Sigmoid colon (tissue), 7 donors: ENCODE data around the gene IGSF21. TPM values are rescaled to one million over a fixed set of nuclear protein-coding genes. Genes with fewer than 3 reads are reported as not detected.

ENCODE experiments used
- DNase-seq: peaks from one replicate; pipeline ENCODE4 v3.0.0-alpha.2; 2019
- H3K27ac ChIP-seq, 4 donors: fragments of 200-600 bp; sonication (generic); one replicate each; pipeline ENCODE4 v1.5.1; 2016 to 2019; ENCODE audit warnings: mild to moderate bottlenecking in 1 of 4
- H3K27me3 ChIP-seq, 3 donors: fragments of 200-600 bp; sonication (generic); one replicate each; pipeline ENCODE4 v1.5.1; 2019; ENCODE audit warnings: mild to moderate bottlenecking in 1 of 3
- H3K36me3 ChIP-seq, 4 donors: fragments of 200-600 bp; sonication (generic); one replicate each; pipeline ENCODE4 v1.5.1; 2016 to 2019
- H3K4me1 ChIP-seq, 4 donors: fragments of 200-600 bp; sonication (generic); one replicate each; pipeline ENCODE4 v1.5.1; 2017 to 2019
- H3K4me3 ChIP-seq, 4 donors: fragments of 200-600 bp; sonication (generic); one replicate each; pipeline ENCODE4 v1.5.1; 2017 to 2019; ENCODE audit warnings: mild to moderate bottlenecking in 2 of 4, moderate library complexity in 1 of 4
- H3K9me3 ChIP-seq, 4 donors: fragments of 200-600 bp in 3 of 4; sonication (generic) in 3 of 4; one replicate each; pipeline versions ENCODE4 v1.5.1 to v1.6.1; 2013 to 2019
- CTCF ChIP-seq, 4 experiments: fragments of 450-650 bp in 3 of 4; fragments of 200-600 bp in 1 of 4; IDR thresholded peaks; one replicate each; pipeline ENCODE4 v1.5.1; 2016 to 2019; ENCODE audit warnings: antibody characterized with exemption in 4 of 4, mild to moderate bottlenecking in 3 of 4, moderate library complexity in 2 of 4
- EP300 ChIP-seq, 4 donors: sonication (generic); formaldehyde crosslinking; IDR thresholded peaks; one replicate each; pipeline ENCODE4 v1.6.1; 2017; ENCODE audit warnings: antibody characterized with exemption in 4 of 4
- POLR2A ChIP-seq, 2 donors: fragments of 450-650 bp; IDR thresholded peaks; one replicate each; pipeline ENCODE4 v1.6.1; 2016; ENCODE audit warnings: antibody characterized with exemption in 2 of 2, mild to moderate bottlenecking in 2 of 2, moderate library complexity in 2 of 2
- POLR2AphosphoS5 ChIP-seq, 4 donors: sonication (generic); formaldehyde crosslinking; IDR thresholded peaks; one replicate each; pipeline ENCODE4 v1.6.1; 2017; ENCODE audit warnings: antibody characterized with exemption in 4 of 4
- WGBS, 2 donors: extraction: QIAGEN DNeasy Blood & Tissue Kit; methylation state at CpG; one replicate each; pipeline ENCODE4 v1.1.7; 2013; 5-methylcytosine and 5-hydroxymethylcytosine counted together
- intact Hi-C: fragments of 100-400 bp; cut with DNase I; formaldehyde crosslinking; loops from one replicate; pipeline ENCODE4 v1.15.1; 2023
- polyA plus RNA-seq, 3 donors: library from polyadenylated mRNA; stranded (reverse); fragments of 200-250 nt; gene quantifications; one replicate each; pipeline ENCODE4 v1.2.3, GENCODE V29; 2013
- total RNA-seq, 4 donors: library from RNA; depleted of rRNA; stranded (reverse); fragments of >200 nt; gene quantifications; one replicate each; pipeline ENCODE4 v1.1.0, GENCODE V29; 2016
- donor health status: healthy with polysubstance abuse.
- donor health status: Bipolar disorder and iron deficiency.
- donor health status: healthy.

IGSF21 gene
- total and polyA plus RNA-seq, 7 donors, result 0.55 to 2.6 (median 1.1) TPM; not detected in 2

DNA sequence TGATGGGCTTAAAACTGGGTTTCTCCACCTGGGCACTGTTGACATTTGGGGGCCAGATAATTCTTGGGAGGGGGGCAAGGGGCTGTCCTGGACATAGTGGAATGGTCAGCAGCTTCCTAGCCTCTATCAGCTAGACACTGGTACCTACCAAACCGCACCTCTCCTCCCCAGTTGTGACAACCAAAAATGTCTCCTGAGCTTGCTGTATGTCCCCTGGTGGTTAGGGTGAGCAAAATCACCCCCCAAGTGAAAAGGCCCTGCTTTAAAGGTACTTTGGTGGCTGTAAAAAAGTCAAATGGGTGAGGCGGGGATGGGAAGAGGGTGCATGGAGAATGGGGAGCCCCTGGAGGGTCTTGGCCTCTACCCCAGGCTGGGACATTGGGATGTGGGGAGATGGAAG lies 182.0 kb downstream of the IGSF21 start:
- TF ChIP-seq POLR2A (IDR thresholded peaks at IDR 0.05) (no peak), CTCF (IDR thresholded peaks at IDR 0.05) (no peak), EP300 (IDR thresholded peaks at IDR 0.05) (no peak), POLR2AphosphoS5 (IDR thresholded peaks at IDR 0.05) (no peak)
- H3K36me3 ChIP-seq, result no peaks in the 10 kb centered on the region
- WGBS, 2 donors, result 67 to 90% methylated on average over 2 of the region's 2 CpGs
- peaks cover 0 to 5% (median 0%) of the 10 kb centered on the region in 3 donors for H3K27me3 ChIP-seq
- no peaks in the 10 kb centered on the region for H3K4me1 ChIP-seq
- no peaks in the 10 kb centered on the region for H3K9me3 ChIP-seq
- intact Hi-C loops, result no loop called here
- no peak overlapping the region for H3K27ac ChIP-seq
- H3K4me3 ChIP-seq, result no peak overlapping the region
- no peak for DNase-seq

- H3K27me3 ChIP-seq, result peaks cover 0 to 16% (median 3%) of the 10 kb centered on the region in 3 donors
- no peak for TF ChIP-seq EP300 (IDR thresholded peaks at IDR 0.05)
- no peak for TF ChIP-seq POLR2A (IDR thresholded peaks at IDR 0.05)
- TF ChIP-seq CTCF (IDR thresholded peaks at IDR 0.05), result no peak
- TF ChIP-seq POLR2AphosphoS5 (IDR thresholded peaks at IDR 0.05), result no peak
- WGBS, 2 donors, result 67 to 75% methylated on average over 27 of the region's 27 CpGs
Observed at GRCh38 chr1:18290740-18291412, 183.3 kb downstream of the IGSF21 start.

GRCh38 chr1:18292531-18292930 lies 184.9 kb downstream of the IGSF21 start:
- Histone ChIP-seq H3K36me3 (no peaks in the 10 kb centered on the region), H3K4me3 (no peak overlapping the region), H3K27me3 (peaks cover 0 to 22% (median 3%) of the 10 kb centered on the region in 3 donors), H3K27ac (no peak overlapping the region), H3K9me3 (no peaks in the 10 kb centered on the region), H3K4me1 (no peaks in the 10 kb centered on the region)
- intact Hi-C loops, result no loop called here
- TF ChIP-seq CTCF (IDR thresholded peaks at IDR 0.05), result no peak
- TF ChIP-seq POLR2A (IDR thresholded peaks at IDR 0.05), result no peak
- TF ChIP-seq POLR2AphosphoS5 (IDR thresholded peaks at IDR 0.05), result no peak
- TF ChIP-seq EP300 (IDR thresholded peaks at IDR 0.05), result no peak
- no peak for DNase-seq
- 89 to 91% methylated on average over 7 of the region's 7 CpGs for WGBS, 2 donors

More at GRCh38 chr1:18290740-18291412, 183.3 kb downstream of the IGSF21 start:
- Histone ChIP-seq H3K4me1 (no peaks in the 10 kb centered on the region), H3K4me3 (no peak overlapping the region), H3K9me3 (no peaks in the 10 kb centered on the region), H3K36me3 (no peaks in the 10 kb centered on the region), H3K27ac (no peak overlapping the region)
- DNase-seq, result no peak
- intact Hi-C loops, result no loop called here

GRCh38 chr1:18293291-18293690 lies 185.7 kb downstream of the IGSF21 start:
- DNase-seq, result no peak
- Histone ChIP-seq H3K27ac (no peak overlapping the region), H3K27me3 (peaks cover 0 to 27% (median 3%) of the 10 kb centered on the region in 3 donors), H3K9me3 (no peaks in the 10 kb centered on the region), H3K36me3 (no peaks in the 10 kb centered on the region), H3K4me1 (no peaks in the 10 kb centered on the region), H3K4me3 (no peak overlapping the region)
- WGBS, 2 donors, result 47 to 77% methylated on average over 6 of the region's 6 CpGs
- TF ChIP-seq CTCF (IDR thresholded peaks at IDR 0.05), result no peak
- TF ChIP-seq EP300 (IDR thresholded peaks at IDR 0.05), result no peak
- no peak for TF ChIP-seq POLR2AphosphoS5 (IDR thresholded peaks at IDR 0.05)
- no peak for TF ChIP-seq POLR2A (IDR thresholded peaks at IDR 0.05)
- intact Hi-C loops, result no loop called here
